MM.1S (cell line): ENCODE data around the gene MRPL20.

Experiments used
- EZH2 ChIP-seq: fragments of 300-600 bp; sonication (generic); optimal IDR thresholded peaks from 2 replicates; pipeline ENCODE3; 2017; ENCODE audit warnings: low read depth, mild to moderate bottlenecking, antibody characterized with exemption, low read length, mixed read lengths
- TF ChIP-seq, protein P1 (sequence below): fragments of 300-600 bp; sonication (generic); IDR thresholded peaks from 2 replicates; pipeline ENCODE4 v1.5.1; 2016; ENCODE audit warnings: antibody characterized with exemption, low read length, mixed read lengths

GRCh38 chr1:1424707-1425106 is 17.6 kb upstream of the MRPL20 start:
- TF ChIP-seq, protein P1, sequence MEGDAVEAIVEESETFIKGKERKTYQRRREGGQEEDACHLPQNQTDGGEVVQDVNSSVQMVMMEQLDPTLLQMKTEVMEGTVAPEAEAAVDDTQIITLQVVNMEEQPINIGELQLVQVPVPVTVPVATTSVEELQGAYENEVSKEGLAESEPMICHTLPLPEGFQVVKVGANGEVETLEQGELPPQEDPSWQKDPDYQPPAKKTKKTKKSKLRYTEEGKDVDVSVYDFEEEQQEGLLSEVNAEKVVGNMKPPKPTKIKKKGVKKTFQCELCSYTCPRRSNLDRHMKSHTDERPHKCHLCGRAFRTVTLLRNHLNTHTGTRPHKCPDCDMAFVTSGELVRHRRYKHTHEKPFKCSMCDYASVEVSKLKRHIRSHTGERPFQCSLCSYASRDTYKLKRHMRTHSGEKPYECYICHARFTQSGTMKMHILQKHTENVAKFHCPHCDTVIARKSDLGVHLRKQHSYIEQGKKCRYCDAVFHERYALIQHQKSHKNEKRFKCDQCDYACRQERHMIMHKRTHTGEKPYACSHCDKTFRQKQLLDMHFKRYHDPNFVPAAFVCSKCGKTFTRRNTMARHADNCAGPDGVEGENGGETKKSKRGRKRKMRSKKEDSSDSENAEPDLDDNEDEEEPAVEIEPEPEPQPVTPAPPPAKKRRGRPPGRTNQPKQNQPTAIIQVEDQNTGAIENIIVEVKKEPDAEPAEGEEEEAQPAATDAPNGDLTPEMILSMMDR = no peak
- TF ChIP-seq EZH2 = no peak
